HG03354 (cell line): ENCODE measurements around the gene ADK.

Source experiments
- ATAC-seq: cut with Tn5 transposase; IDR thresholded peaks from one replicate; pipeline ENCODE4 v1.9.1; 2021; ENCODE audit warnings: mild to moderate bottlenecking; ENCODE audit not compliant: unreplicated experiment, poor library complexity, severe bottlenecking

Gene ADK

DNA sequence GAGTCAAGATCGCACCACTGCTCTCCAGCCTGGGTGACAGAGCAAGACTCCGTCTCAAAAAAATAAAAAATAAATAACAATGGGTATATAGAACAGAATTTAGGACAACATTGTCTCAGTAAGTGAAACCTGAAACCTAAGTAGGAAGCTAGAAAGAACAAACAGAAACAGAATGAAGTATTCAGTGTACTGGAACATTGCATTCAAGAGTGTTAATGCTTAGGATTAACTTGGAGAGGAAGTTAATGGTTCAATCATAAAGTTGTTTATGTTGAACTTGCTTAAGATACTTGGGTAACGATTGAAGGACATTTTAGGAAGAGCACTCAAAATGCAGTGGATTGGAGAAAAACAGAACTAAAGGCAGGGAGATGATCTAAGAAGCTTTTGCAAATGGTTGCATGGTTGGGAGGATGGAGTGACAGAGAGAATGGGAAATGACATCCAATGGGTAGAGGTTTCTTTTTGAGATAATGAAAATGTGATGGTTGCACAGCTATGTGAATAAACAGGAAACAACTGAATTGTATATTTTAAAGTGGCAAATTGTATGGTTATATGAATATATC is 233.7 kb downstream of the ADK start:
- ATAC-seq, result no peak

- ATAC-seq, result no peak
Observed at GRCh38 chr10:74388801-74389200, 237.8 kb downstream of the ADK start.

GRCh38 chr10:74391786-74392185 is 240.8 kb downstream of the ADK start:
- ATAC-seq, result no peak

GRCh38 chr10:74394416-74394969 is 243.5 kb downstream of the ADK start:
- no peak for ATAC-seq

DNA sequence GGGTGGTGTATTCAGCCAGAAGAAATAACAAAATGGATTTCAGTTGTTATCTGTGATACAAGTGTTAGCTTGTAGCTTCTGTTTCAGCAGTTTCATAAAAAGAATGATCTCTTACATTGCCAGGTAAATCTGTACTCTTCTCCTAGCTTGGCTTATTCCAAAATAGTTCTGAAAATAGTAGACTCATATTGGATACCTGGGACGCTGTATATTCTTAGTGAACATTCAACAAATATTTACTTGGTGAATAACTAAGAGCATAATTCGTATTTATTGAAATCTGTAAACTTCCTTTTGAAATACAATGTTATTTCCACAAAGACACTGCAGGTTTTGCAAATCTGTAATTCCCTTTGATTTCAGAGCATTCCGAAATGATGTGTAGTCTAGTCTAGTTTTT is 249.2 kb downstream of the ADK start:
- ATAC-seq, result no peak

GRCh38 chr10:74406006-74406405 is 255.0 kb downstream of the ADK start:
- ATAC-seq, result no peak

- ATAC-seq, result no peak
Observed at GRCh38 chr10:74415146-74415839, 264.3 kb downstream of the ADK start.

DNA sequence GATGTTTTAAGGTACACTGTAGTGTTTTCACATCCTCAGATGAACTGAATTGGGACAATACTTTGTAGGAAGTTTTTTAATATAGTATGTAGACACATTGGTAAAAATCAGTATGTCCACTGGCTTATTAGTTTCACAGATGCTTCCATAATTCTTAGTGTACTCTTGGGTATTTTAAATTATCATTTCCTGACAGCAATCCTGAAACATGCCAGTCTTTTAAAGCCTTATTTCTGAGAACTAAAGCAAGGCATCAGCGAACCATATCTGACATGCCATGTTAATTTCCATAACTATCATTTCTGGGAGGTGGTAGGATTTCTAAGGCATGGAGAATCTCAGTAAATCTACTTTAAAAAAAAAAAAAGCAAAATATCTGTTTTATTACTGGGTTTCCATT is 266.4 kb downstream of the ADK start:
- ATAC-seq, result no peak

DNA sequence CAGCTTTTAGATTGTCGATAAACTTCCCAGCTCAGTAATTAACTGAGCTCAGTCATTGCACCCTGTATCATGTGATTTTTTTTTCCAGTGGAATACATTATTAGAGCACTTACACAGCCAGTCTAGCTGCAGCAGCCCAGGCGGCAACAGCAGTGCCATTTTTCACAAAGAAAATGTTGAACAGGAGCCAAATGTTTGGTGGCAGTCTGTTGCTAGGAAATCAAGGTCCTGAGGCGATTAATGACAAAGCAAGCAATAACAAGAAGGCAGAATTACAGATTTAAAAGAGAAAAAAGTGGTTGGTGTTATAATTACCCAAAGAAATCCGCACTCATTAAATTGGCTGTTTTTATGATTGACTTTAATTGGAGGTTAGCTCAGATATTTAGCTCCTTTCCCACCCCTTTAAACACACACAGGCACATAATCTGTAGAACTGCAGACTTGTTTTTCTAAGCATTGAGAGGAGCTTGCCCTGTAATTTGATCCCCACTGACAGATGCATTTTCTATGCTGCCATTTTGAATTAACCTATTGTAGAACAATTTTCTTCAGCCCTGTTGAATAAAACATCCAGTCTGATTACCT is 267.4 kb downstream of the ADK start:
- ATAC-seq, result no peak

GRCh38 chr10:74419491-74419951 is 268.5 kb downstream of the ADK start:
- ATAC-seq, result no peak

GRCh38 chr10:74419958-74420375 is 268.9 kb downstream of the ADK start:
- no peak for ATAC-seq

DNA sequence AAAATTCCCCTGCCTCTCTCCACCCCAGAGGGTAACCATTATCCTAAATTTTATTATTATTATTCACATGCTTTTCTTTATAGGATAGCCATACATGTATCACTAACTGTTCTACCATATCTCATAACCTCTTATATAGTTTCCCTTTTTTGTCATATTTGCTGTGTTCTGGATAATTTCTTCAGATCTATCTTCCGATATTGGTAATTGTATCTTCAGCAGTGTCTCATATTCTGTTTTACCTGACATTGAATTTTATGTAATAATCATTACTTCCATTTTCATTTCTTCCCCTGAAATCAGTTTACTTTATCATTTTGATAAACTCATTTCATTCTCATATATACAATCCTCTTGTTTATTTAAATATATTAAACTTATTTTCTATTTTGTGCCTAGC is 273.5 kb downstream of the ADK start:
- ATAC-seq, result no peak

DNA sequence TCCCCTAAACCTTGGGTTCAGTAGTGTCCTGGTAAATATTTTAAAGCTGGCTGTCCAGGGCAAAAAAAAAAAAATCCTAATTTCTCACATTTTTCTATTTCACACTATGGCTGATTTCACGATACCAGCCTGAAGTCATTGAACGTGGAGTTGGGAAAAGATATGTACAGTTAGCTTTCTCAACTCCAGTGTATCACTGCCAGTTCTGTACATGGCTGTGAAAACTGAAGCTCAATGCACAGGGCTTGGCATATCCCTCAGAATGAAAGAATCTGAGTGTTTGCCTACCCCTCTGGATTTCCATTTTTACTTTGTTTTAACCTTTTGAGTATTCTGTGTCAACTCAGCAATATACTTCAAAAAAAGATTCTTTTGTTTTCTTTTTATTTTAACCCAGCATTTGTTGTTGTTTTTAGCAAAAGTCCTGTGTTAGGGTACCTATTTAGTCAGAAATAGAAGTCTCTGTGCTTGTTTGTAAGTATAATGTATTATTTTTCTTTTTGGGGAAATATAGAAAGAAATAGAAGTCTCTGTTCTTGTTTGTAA is 274.5 kb downstream of the ADK start:
- no peak for ATAC-seq

DNA sequence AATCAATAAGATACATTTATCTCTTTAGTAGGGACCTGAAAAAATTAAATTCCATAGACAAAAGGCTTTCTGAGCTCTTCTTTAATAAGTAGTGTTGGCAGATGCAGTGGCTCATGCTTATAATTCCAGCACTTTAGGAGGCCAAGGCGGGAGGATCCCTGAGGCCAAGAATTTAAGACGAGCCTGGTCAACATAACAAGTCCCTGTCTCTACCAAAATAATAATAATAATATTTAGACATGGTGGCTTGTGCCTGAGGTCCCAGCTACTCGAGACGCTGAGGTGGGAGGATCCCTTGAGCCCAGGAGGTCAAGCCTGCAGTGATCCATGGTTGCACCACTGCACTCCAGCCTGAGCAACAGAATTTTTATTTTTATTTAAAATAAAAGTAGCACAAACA is 280.8 kb downstream of the ADK start:
- no peak for ATAC-seq

DNA sequence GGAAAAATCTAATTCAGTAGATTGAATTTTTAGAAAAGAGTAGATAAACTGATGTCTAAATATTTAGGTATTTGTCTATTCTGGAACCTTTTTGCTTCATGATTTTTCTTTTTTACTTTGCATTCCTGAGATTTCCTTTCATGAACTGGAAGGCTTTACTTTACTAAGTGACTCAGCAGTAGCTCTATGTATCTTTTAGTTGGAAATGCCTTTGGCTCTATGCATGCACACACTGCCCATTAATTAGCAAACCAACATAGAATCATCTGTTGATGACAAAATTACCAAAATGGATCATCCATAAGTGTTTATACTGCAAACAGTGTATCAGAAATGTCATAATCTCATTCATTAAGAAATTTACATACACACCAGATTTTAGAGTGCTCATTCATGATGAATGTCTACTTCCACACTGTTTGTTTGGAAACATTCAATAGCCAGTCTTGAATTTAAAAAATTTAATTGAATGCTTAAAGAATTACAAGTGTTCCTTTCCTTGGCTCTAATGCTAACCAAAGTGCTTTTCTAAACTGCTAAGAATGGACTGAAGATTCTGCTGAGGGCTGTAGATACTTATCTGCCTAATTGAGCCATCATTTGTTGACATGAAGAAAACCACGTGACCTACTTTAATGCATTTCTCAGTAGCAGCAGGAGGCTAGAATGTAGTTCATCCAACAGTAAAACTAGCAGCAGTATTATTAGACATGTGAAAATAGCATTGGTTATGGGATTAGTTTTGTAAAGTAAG is 282.0 kb downstream of the ADK start:
- ATAC-seq, result no peak

GRCh38 chr10:74433595-74433956 is 282.6 kb downstream of the ADK start:
- ATAC-seq, result no peak

DNA sequence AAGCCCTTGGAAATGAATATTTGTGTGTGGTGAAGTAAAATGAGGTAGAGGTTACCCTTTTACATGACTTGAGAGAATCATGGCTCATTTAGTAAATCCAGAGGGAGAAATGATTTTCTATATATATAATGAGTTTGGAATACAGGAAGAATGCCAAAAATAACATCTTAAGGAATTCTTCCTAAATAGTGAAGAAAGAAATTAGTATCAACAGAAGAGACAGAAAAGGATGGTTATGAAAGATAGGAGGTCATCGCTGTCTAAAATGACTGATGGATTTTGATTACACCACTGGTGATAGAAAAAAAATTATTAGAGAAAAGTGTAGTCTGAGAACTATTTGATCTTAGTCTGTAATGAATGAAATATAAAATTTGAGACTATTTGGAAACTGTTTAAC is 283.0 kb downstream of the ADK start:
- no peak for ATAC-seq

GRCh38 chr10:74434547-74434946 is 283.5 kb downstream of the ADK start:
- no peak for ATAC-seq

DNA sequence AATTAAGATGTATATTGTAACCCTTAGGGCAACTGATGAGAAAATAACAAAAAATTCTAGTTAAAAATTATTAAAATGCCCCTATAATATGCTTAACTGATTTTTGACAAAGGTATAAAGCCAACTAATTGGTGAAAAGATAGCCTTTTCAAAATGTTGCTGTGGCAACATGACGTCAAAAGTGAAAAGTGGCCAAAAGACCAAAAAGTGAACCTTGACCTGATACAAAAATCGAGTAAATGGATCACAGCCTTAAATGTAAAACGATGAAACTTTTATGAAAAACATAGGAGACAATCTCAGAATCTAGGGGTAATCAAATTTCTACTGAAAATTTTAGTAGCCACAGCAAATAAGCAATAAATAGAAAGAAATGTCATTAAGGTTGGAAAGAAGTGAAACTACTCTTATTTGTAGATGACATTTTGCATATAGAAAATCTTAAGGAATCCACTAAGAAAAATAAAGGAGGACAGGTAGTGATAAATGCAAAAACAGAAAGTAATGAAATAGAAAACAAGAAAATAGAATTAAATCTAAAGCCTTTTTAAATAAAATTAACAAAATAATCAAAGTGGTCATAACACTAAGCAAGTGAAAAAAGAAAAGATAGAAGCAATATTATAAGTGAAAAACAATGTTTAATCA is 285.6 kb downstream of the ADK start:
- ATAC-seq, result no peak

- ATAC-seq, result no peak
Observed at GRCh38 chr10:74437822-74438221, 286.8 kb downstream of the ADK start.
